ENCODE results near the gene NKX2-8. TPM values are rescaled to one million over a fixed set of nuclear protein-coding genes. Genes with fewer than 3 reads are reported as not detected.

Gene NKX2-8
- total and polyA plus RNA-seq, 11 donors = not detected

GRCh38 chr14:36580141-36580855 lies 2.1 kb downstream of the NKX2-8 start:
- H3K27me3 ChIP-seq = peaks cover 50 to 100% (median 94%) of the 10 kb centered on the region in 9 donors
- ATAC-seq (no peak), DNase-seq (no peak)
- WGBS, 4 donors = 1 to 3% (median 3%) methylated on average over 44 to 51 of the region's 51 CpGs
- TF ChIP-seq, protein P1, sequence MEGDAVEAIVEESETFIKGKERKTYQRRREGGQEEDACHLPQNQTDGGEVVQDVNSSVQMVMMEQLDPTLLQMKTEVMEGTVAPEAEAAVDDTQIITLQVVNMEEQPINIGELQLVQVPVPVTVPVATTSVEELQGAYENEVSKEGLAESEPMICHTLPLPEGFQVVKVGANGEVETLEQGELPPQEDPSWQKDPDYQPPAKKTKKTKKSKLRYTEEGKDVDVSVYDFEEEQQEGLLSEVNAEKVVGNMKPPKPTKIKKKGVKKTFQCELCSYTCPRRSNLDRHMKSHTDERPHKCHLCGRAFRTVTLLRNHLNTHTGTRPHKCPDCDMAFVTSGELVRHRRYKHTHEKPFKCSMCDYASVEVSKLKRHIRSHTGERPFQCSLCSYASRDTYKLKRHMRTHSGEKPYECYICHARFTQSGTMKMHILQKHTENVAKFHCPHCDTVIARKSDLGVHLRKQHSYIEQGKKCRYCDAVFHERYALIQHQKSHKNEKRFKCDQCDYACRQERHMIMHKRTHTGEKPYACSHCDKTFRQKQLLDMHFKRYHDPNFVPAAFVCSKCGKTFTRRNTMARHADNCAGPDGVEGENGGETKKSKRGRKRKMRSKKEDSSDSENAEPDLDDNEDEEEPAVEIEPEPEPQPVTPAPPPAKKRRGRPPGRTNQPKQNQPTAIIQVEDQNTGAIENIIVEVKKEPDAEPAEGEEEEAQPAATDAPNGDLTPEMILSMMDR (IDR thresholded peaks at IDR 0.05) = no peak
- TF ChIP-seq POLR2A (IDR thresholded peaks at IDR 0.05) = no peak
- H3K36me3 ChIP-seq = no peaks in the 10 kb centered on the region
- H3K9me3 ChIP-seq = no peaks in the 10 kb centered on the region
- intact Hi-C loops (cut with DNase I) = no loop called here
- H3K4me1 ChIP-seq = peaks cover 3 to 33% (median 13%) of the 10 kb centered on the region in 12 donors
- H3K27ac ChIP-seq = no peak overlapping the region
- peak overlapping the region in 7 of 12 donors; percentile 30 to 53 (median 46) for H3K4me3 ChIP-seq

DNA sequence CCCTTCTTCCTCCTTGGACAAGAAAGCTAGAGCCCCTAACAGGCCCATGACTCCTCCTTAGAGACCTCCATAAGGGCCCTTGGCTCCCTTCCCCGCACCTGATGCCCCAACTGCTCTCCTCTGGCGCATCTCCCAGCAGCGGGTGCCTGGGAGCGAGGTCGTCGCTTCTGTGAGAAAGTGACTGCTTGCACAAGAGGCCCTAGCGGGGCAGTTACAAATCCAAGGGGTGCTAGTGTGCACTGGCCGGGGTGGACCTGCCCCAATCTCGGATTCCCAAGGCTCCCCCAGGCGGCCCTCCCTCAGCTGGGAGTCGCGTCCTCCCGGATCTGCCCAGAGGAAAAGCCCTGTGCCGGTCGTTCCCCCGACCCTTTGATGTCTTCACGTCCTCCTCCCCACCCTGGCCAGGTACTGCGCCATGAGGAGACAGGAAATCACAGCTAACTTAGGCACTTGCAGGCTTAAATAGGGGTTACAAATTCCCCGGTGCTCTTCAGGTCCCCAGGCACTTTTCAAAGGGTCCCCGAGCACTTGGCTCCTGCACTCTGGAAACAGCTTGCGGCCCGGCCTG lies 2.8 kb downstream of the NKX2-8 start:
- ATAC-seq (no peak), DNase-seq (no peak)
- Histone ChIP-seq H3K27me3 (peaks cover 50 to 100% (median 87%) of the 10 kb centered on the region in 9 donors), H3K36me3 (no peaks in the 10 kb centered on the region), H3K4me1 (peaks cover 3 to 33% (median 13%) of the 10 kb centered on the region in 12 donors), H3K27ac (no peak overlapping the region), H3K9me3 (no peaks in the 10 kb centered on the region), H3K4me3 (no peak overlapping the region)
- 6 to 8% (median 7%) methylated on average over 6 to 22 of the region's 22 CpGs for WGBS, 4 donors
- intact Hi-C loops (cut with DNase I) = no loop called here
- no peak for TF ChIP-seq POLR2A (IDR thresholded peaks at IDR 0.05)

DNA sequence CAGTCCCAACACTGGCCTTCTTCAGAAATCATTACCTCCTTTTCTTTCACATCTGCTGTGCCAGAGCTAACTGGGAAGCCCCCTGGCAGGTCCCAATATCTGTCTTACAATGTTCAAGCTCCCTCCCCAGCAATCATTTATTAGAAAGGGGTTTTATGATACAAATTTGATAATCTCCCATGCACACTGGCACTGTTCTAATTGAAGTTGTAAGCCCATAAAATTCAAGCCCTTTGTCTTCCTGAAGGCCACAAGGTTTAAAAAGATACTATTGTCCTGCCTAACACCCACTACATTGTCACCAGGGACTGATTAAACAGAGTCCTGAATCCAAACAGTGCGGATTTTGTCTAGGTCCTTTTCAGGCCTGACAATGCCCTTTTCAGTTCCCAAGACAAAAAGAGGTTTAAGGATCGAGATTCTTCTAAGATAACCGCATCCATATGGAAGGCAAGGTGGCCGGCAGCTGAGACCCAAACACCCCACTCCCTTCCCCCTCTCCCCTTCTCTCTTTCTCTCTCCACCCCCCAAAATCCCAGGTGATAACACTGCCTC lies 3.3 kb downstream of the NKX2-8 start:
- peaks cover 47 to 100% (median 83%) of the 10 kb centered on the region in 9 donors for H3K27me3 ChIP-seq
- WGBS, 4 donors = 25 to 42% (median 36%) methylated on average over 4 of the region's 4 CpGs
- DNase-seq (no peak), ATAC-seq (no peak)
- peaks cover 3 to 33% (median 13%) of the 10 kb centered on the region in 12 donors for H3K4me1 ChIP-seq
- no peaks in the 10 kb centered on the region for H3K36me3 ChIP-seq
- H3K27ac ChIP-seq = no peak overlapping the region
- no peak overlapping the region for H3K4me3 ChIP-seq
- intact Hi-C loops (cut with DNase I) = no loop called here
- no peaks in the 10 kb centered on the region for H3K9me3 ChIP-seq
- TF ChIP-seq, protein P1 (IDR thresholded peaks at IDR 0.05) = no peak
- TF ChIP-seq POLR2A (IDR thresholded peaks at IDR 0.05) = no peak

GRCh38 chr14:36570065-36570464 lies 12.3 kb downstream of the NKX2-8 start:
- intact Hi-C loops (cut with DNase I) = no loop called here
- DNase-seq (no peak), ATAC-seq (no peak)
- H3K27me3 ChIP-seq = peaks cover 0 to 43% (median 16%) of the 10 kb centered on the region in 9 donors
- no peaks in the 10 kb centered on the region for H3K9me3 ChIP-seq
- no peak overlapping the region for H3K4me3 ChIP-seq
- H3K27ac ChIP-seq = no peak overlapping the region
- no peaks in the 10 kb centered on the region for H3K4me1 ChIP-seq
- no peak for TF ChIP-seq POLR2A (IDR thresholded peaks at IDR 0.05)
- TF ChIP-seq, protein P1 (IDR thresholded peaks at IDR 0.05) = no peak
- H3K36me3 ChIP-seq = no peaks in the 10 kb centered on the region
- 35 to 62% (median 54%) methylated on average over 2 of the region's 2 CpGs for WGBS, 4 donors
